ENCODE measurements around the gene ZNF3.

The ZNF3 gene

DNA sequence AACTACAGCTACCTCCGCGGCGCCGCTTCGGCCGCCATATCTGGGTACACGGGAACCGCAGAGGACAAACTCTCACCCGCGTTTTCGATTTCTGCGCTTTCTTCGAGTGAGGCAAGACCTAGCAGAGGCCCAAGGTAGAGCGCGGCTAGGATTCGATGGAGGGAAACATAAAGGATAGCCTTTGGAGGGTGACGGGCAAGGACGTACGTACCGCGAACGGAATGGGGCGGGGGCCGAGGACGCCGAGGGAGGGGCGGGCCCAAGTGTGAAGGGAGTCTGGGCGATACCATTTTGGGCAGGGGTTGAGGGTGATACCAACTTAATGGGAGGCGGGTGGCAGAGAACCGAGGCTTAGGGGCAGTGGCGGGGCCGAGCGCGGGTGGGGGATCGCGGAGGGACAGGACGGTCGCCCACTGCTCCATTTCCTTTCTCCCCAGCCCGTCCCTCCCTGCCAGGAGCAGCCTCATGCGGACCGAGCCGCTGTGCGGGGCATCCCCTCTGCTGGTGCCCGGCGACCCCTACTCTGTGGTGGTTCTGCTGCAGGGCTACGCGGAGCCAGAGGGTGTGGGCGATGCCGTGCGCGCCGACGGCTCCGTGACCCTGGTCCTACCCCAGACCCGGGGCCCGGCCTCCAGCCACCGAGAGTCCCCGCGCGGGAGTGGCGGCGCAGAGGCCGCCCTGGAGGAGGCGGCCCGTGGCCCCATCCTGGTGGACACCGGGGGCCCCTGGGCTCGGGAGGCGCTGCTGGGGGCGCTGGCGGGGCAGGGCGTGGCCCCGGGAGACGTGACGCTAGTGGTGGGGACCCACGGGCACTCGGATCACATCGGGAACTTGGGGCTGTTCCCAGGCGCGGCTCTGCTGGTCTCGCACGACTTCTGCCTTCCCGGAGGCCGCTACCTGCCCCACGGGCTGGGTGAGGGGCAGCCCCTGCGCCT, 45.7 kb upstream of the ZNF3 start, which contains the start of gene MBLAC1:
MBLAC1 (plus strand) TSS at position 37 of the 935 bp plus-strand sequence; CDS start at position 466, 429 bp downstream.
- Histone ChIP-seq H3K27me3 (no peaks in the 10 kb centered on the region), H3K9me3 (no peaks in the 10 kb centered on the region), H3K36me3 (no peaks in the 10 kb centered on the region), H3K4me1 (no peaks in the 10 kb centered on the region), H3K4me3 (ENCODE audit: low read depth, low read length) (peak within 1 kb of the TSS; percentile 93)
- TF ChIP-seq, protein P1, sequence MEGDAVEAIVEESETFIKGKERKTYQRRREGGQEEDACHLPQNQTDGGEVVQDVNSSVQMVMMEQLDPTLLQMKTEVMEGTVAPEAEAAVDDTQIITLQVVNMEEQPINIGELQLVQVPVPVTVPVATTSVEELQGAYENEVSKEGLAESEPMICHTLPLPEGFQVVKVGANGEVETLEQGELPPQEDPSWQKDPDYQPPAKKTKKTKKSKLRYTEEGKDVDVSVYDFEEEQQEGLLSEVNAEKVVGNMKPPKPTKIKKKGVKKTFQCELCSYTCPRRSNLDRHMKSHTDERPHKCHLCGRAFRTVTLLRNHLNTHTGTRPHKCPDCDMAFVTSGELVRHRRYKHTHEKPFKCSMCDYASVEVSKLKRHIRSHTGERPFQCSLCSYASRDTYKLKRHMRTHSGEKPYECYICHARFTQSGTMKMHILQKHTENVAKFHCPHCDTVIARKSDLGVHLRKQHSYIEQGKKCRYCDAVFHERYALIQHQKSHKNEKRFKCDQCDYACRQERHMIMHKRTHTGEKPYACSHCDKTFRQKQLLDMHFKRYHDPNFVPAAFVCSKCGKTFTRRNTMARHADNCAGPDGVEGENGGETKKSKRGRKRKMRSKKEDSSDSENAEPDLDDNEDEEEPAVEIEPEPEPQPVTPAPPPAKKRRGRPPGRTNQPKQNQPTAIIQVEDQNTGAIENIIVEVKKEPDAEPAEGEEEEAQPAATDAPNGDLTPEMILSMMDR (IDR thresholded peaks at IDR 0.05; ENCODE audit: low read depth, low read length), result 0 out of 2 replicates have a peak, but pooled peaks have one; percentile 0
- DNase-seq, result peak; percentile 88

DNA sequence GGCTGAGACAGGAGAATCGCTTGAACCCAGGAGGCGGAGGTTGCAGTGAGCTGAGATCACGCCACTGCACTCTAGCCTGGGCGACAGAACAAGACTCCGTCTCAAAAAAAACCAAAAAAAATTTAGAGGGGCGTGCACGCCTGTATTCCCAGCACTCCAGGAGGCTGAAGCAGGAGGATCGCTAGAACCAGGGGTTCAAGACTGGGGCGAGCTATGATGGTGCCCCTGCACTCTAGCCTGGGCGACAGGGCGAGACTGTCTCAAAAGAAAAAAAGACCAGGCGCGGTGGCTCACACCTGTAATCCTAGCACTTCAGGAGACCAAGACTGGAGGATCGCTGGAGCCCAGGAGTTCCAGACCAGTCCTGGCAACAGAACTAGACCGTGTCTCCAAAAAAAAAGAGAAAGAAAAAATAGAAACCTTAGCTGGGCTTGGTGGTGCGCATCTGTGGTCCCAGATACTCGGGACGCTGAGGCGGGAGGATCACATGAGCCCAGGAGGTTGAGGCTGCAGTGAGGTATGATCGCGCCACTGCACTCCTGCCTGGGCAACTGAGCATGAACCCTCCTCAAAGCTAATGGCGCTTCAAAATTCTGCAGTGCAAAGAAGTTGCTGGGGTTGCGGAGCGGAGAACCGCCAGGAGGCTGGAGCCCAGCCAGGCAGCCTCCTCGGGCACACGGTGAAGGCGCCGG, 44.9 kb upstream of the ZNF3 start:
- Histone ChIP-seq H3K36me3 (no peaks in the 10 kb centered on the region), H3K4me1 (no peaks in the 10 kb centered on the region), H3K9me3 (no peaks in the 10 kb centered on the region)

DNA sequence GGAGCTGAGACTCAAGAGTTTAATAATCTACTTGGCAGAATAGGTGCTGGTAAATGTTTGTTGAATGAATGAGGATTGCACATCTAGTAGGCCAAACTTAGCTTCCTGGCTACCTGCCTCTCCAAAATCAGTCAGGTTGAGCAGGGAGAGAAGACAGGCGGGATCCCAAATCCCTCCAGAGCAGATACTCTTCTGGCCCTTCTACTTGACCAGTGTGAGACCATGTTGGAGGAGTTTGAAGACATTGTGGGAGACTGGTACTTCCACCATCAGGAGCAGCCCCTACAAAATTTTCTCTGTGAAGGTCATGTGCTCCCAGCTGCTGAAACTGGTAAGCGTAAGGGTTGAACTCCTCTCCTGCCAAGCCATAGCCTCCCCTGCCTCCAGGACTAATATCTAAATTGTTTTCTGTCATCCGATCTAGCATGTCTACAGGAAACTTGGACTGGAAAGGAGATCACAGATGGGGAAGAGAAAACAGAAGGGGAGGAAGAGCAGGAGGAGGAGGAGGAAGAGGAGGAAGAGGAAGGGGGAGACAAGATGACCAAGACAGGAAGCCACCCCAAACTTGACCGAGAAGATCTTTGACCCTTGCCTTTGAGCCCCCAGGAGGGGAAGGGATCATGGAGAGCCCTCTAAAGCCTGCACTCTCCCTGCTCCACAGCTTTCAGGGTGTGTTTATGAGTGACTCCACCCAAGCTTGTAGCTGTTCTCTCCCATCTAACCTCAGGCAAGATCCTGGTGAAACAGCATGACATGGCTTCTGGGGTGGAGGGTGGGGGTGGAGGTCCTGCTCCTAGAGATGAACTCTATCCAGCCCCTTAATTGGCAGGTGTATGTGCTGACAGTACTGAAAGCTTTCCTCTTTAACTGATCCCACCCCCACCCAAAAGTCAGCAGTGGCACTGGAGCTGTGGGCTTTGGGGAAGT, 43.0 kb upstream of the ZNF3 start:
- DNase-seq, result no peak
- Histone ChIP-seq H3K4me1 (no peaks in the 10 kb centered on the region), H3K4me3 (ENCODE audit: low read depth, low read length) (no peak overlapping the region), H3K36me3 (no peaks in the 10 kb centered on the region), H3K27me3 (no peaks in the 10 kb centered on the region), H3K9me3 (no peaks in the 10 kb centered on the region)
- TF ChIP-seq, protein P1 (IDR thresholded peaks at IDR 0.05; ENCODE audit: low read depth, low read length), result no peak

More for the DNA sequence above, 44.9 kb upstream of the ZNF3 start:
- TF ChIP-seq, protein P1 (IDR thresholded peaks at IDR 0.05; ENCODE audit: low read depth, low read length), result peak; percentile 7; the same call in 1 of the 2 replicates
- H3K4me3 ChIP-seq (ENCODE audit: low read depth, low read length), result peak overlapping the region; percentile 93
- H3K27me3 ChIP-seq, result no peaks in the 10 kb centered on the region
- DNase-seq, result no peak

DNA sequence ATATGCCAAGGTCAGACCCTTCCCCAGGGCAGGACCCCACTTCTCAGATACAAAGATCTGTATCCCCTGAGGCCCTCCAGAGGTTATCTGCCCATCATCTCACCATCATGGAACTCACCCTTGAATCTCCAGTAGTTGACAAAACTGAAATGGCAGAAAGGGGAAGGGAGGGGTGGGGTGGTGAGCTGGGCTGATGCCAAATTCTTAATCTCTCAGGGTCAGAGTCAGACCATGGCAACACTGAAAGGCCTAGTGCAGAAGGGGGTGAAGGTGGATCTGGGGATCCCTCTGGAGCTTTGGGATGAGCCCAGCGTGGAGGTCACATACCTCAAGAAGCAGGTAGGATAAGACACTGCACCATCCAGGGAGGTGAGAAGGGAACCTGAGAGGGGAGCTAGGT, 41.0 kb upstream of the ZNF3 start:
- no peak for DNase-seq
- Histone ChIP-seq H3K4me3 (ENCODE audit: low read depth, low read length) (no peak overlapping the region), H3K27me3 (no peaks in the 10 kb centered on the region), H3K9me3 (no peaks in the 10 kb centered on the region), H3K36me3 (no peaks in the 10 kb centered on the region), H3K4me1 (no peaks in the 10 kb centered on the region)
- TF ChIP-seq, protein P1 (IDR thresholded peaks at IDR 0.05; ENCODE audit: low read depth, low read length), result no peak

DNA sequence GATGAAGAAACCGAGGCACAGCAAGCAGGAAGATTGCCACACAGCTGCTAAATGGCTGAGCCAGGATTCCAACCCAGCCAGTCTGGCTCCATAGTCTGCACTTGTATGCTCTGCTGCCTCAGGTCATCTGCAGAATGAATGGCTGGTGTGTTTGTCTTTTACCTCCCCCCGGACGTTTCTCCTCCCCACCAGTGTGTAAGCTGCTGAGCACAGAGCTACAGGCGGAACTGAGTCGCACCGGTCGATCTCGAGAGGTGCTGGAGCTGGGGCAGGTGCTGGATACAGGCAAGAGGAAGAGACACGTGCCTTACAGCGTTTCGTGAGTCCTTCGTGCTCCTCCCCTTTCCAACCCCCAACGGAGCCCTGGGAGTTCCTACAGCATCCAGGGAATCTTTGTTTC, 40.5 kb upstream of the ZNF3 start:
- no peaks in the 10 kb centered on the region for H3K9me3 ChIP-seq
- no peaks in the 10 kb centered on the region for H3K27me3 ChIP-seq
- TF ChIP-seq, protein P1 (IDR thresholded peaks at IDR 0.05; ENCODE audit: low read depth, low read length), result no peak
- no peak overlapping the region for H3K4me3 ChIP-seq (ENCODE audit: low read depth, low read length)
- no peak for DNase-seq
- no peaks in the 10 kb centered on the region for H3K4me1 ChIP-seq
- no peaks in the 10 kb centered on the region for H3K36me3 ChIP-seq
